GM12878 (cell line): ENCODE data around the gene PREX1. TPM values are rescaled to one million over a fixed set of nuclear protein-coding genes. Genes with fewer than 3 reads are reported as not detected.

Source experiments
- ATAC-seq: fragments of 200-7000 bp; cut with Tn5 transposase; 3 replicates; pipeline ENCODE4 v1.9.1; 2020; ENCODE audit warnings: mild to moderate bottlenecking, moderate library complexity
- BruUV-seq: library from RNA; stranded (reverse); fragments of 400-500 nt; replicated peaks from 2 replicates; lab custom pipeline; 2021; lab: Mats Ljungman, UMichigan
- CTCF ChIA-PET: fragments of 300-600 bp; sonication (Branson Sonifier 250); formaldehyde crosslinking; extraction: SDS; loops from one replicate; lab custom pipeline; 2021; ENCODE audit warnings: inconsistent platforms; lab: Yijun Ruan, JAX
- POLR2A ChIA-PET: fragments of 350-600 bp; formaldehyde crosslinking; extraction: SDS; loops from one replicate; lab custom pipeline; 2021; ENCODE audit warnings: inconsistent platforms; lab: Charles Lee
- RAD21 ChIA-PET: fragments of 300-600 bp; sonication (Branson Sonifier 250); formaldehyde crosslinking; loops from one replicate; lab custom pipeline; 2023; ENCODE audit warnings: antibody characterized with exemption; ENCODE audit not compliant: unreplicated experiment; lab: Charles Lee
- SMC1A ChIA-PET: fragments of 300-600 bp; sonication (Branson Sonifier 250); formaldehyde crosslinking; loops from one replicate; lab custom pipeline; 2023; ENCODE audit not compliant: unreplicated experiment, uncharacterized antibody; lab: Charles Lee
- DNase-seq: peaks from one replicate; pipeline ENCODE4 v3.0.0-alpha.2; 2011; ENCODE audit warnings: low read depth, low spot score
- FAIRE-seq: peaks from 3 replicates; lab custom pipeline; 2011; peaks lifted over from hg19 to GRCh38; lab: Jason Lieb, UNC
- H2AFZ ChIP-seq: 2 replicates; pipeline ENCODE4 v1.6.0; 2011; ENCODE audit warnings: low read depth, low read length, control low read depth; ENCODE audit not compliant: control insufficient read depth
- H3K27ac ChIP-seq: 2 replicates; pipeline ENCODE4 v1.5.1; 2011; ENCODE audit warnings: control low read depth; ENCODE audit not compliant: control insufficient read depth, insufficient read depth
- H3K27me3 ChIP-seq, 2 experiments: replicated peaks in 1 of 2; 2 replicates each; pipeline versions ENCODE4 v1.6.0 to v1.6.1; 2011; ENCODE audit warnings: low read length in 1 of 2; ENCODE audit not compliant: control insufficient read depth in 2 of 2, insufficient read depth in 2 of 2
- H3K36me3 ChIP-seq, 2 experiments: 2 replicates each; pipeline ENCODE4 v1.5.1; 2011; ENCODE audit warnings: low read length in 1 of 2; ENCODE audit not compliant: control insufficient read depth in 2 of 2, insufficient read depth in 2 of 2
- H3K4me1 ChIP-seq: 2 replicates; pipeline ENCODE4 v1.6.1; 2011; ENCODE audit warnings: mild to moderate bottlenecking, low read length, moderate library complexity, mixed read lengths; ENCODE audit not compliant: control insufficient read depth, insufficient read depth
- H3K4me2 ChIP-seq: 2 replicates; pipeline ENCODE4 v1.6.0; 2011; ENCODE audit warnings: control low read depth; ENCODE audit not compliant: control insufficient read depth, insufficient read depth
- H3K4me3 ChIP-seq: fragments of 200-600 bp; sonication (generic); 2 replicates; pipeline ENCODE4 v1.5.1; 2016
- H3K79me2 ChIP-seq: 2 replicates; pipeline ENCODE4 v1.6.0; 2011; ENCODE audit warnings: low read length; ENCODE audit not compliant: control insufficient read depth, insufficient read depth
- H3K9ac ChIP-seq: 2 replicates; pipeline ENCODE4 v1.8.0; 2011; ENCODE audit warnings: low read length, control low read depth, mixed read lengths; ENCODE audit not compliant: control insufficient read depth, insufficient read depth
- H3K9me3 ChIP-seq: replicated peaks from 3 replicates; pipeline ENCODE4 v1.5.1; 2011; ENCODE audit warnings: mild to moderate bottlenecking, low read length; ENCODE audit not compliant: control insufficient read depth, insufficient read depth
- H4K20me1 ChIP-seq: 2 replicates; pipeline ENCODE4 v1.6.0; 2011; ENCODE audit not compliant: control insufficient read depth, insufficient read depth
- BCL11A ChIP-seq: IDR thresholded peaks from 2 replicates; pipeline ENCODE4 v1.6.1; 2011; ENCODE audit warnings: low read depth, low read length
- GABPA ChIP-seq: IDR thresholded peaks from 2 replicates; pipeline ENCODE4 v1.6.1; 2014; ENCODE audit warnings: antibody characterized with exemption, low read depth, mild to moderate bottlenecking, inconsistent platforms
- HDGF ChIP-seq: fragments of 450-650 bp; IDR thresholded peaks from 2 replicates; pipeline ENCODE4 v1.6.1; 2016; ENCODE audit warnings: antibody characterized with exemption
- MTA2 ChIP-seq: fragments of 450-650 bp; IDR thresholded peaks from 2 replicates; pipeline ENCODE4 v1.6.1; 2016; ENCODE audit warnings: low read depth, mild to moderate bottlenecking, moderate library complexity
- TCF3 ChIP-seq: IDR thresholded peaks from 2 replicates; pipeline ENCODE4 v1.6.1; 2012; ENCODE audit warnings: low read depth, mild to moderate bottlenecking, low read length, borderline replicate concordance; ENCODE audit not compliant: insufficient read depth
- WGBS: methylation state at CpG from one replicate; pipeline ENCODE4 v1.1.6; 2016; ENCODE audit warnings: low lambda C conversion rate; ENCODE audit not compliant: insufficient replicate concordance, insufficient coverage; ENCODE audit errors: missing lambda C conversion rate; 5-methylcytosine and 5-hydroxymethylcytosine counted together
- in situ Hi-C: fragments of 300-500 bp; cut with MboI; formaldehyde crosslinking; loops from 9 replicates; pipeline ENCODE4 v1.14.3; 2018; ENCODE audit warnings: mixed read lengths
- intact Hi-C: fragments of 100-400 bp; cut with micrococcal nuclease; formaldehyde crosslinking; loops from one replicate; pipeline ENCODE4 v1.14.2; 2022; ENCODE audit not compliant: unreplicated experiment
- polyA plus RNA-seq, 11 experiments: library from polyadenylated mRNA; depleted of rRNA in 4 of 11; unstranded in 6 of 11; stranded (reverse) in 5 of 11; fragments of >200 nt; fragmentation: Nextera tagmentation in 4 of 11; fragmentation: Illumina TruSeq in 1 of 11; extraction: Ambion mirVana in 4 of 11; extraction: Trizol in 1 of 11; gene quantifications; 1 replicate in 1 of 11; 2 replicates in 10 of 11; pipeline versions ENCODE4 v1.2.1 to v1.2.3, GENCODE V29; 2011 to 2016; ENCODE audit warnings: inconsistent platforms in 2 of 11, missing spikeins in 2 of 11, low read depth in 1 of 11
- total RNA-seq, 4 experiments: library from RNA; depleted of rRNA in 3 of 4; stranded (reverse); fragments of >200 nt in 3 of 4; fragmentation: Illumina TruSeq in 1 of 4; extraction: Trizol in 1 of 4; gene quantifications; 2 replicates each; pipeline versions ENCODE4 v1.2.1 to v1.2.3, GENCODE V29; 2013 to 2021
- TF ChIP-seq, protein P1 (sequence below): IDR thresholded peaks from 2 replicates; pipeline ENCODE4 v1.6.1; 2012; ENCODE audit warnings: mild to moderate bottlenecking, low read depth, low read length
- TF ChIP-seq, protein P2 (sequence below): fragments of 450-650 bp; IDR thresholded peaks from 2 replicates; pipeline ENCODE4 v1.6.1; 2016; ENCODE audit warnings: mild to moderate bottlenecking
- TF ChIP-seq, protein P3 (sequence below): fragments of 450-650 bp; IDR thresholded peaks from 2 replicates; pipeline ENCODE4 v1.6.1; 2017; ENCODE audit warnings: mild to moderate bottlenecking, moderate library complexity
- TF ChIP-seq, protein P4 (sequence below): IDR thresholded peaks from 2 replicates; pipeline ENCODE4 v1.6.1; 2012; ENCODE audit warnings: low read length, inconsistent platforms

The PREX1 gene
- total and polyA plus RNA-seq, 10 of the 15 experiments (the other 5 are each of a cell fraction or from before 2014, with no cell fraction given) = 2.6 to 114 (median 38.9) TPM

DNA sequence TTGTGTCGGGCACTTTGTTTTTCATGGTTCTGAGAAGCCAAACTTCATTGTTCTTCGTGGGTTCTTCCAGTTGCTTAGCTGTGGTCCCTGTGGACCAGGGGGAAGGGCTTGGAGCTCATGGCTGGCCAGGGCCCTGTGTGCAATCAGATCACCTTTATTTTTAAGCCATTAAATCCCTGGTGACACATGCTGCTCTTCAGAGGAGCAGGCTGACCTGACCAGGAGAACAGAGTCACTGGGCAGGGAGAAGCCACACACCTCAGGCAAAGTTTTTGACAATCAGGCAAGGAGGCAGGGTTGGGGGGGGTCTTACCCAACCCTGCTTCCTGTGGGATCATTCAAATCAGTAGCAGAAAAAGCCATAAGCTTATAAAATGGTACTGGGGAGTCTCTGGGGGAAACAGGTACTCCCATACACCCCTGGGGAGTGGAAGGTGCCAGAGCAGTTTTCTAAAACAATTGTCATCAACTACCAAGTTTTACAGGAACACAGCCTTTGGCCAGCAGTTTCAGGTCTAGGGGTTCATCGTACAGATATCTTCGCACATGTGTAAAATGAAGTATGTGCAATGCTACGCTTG is 37.0 kb upstream of the PREX1 start (continued):
- TF ChIP-seq, protein P1, sequence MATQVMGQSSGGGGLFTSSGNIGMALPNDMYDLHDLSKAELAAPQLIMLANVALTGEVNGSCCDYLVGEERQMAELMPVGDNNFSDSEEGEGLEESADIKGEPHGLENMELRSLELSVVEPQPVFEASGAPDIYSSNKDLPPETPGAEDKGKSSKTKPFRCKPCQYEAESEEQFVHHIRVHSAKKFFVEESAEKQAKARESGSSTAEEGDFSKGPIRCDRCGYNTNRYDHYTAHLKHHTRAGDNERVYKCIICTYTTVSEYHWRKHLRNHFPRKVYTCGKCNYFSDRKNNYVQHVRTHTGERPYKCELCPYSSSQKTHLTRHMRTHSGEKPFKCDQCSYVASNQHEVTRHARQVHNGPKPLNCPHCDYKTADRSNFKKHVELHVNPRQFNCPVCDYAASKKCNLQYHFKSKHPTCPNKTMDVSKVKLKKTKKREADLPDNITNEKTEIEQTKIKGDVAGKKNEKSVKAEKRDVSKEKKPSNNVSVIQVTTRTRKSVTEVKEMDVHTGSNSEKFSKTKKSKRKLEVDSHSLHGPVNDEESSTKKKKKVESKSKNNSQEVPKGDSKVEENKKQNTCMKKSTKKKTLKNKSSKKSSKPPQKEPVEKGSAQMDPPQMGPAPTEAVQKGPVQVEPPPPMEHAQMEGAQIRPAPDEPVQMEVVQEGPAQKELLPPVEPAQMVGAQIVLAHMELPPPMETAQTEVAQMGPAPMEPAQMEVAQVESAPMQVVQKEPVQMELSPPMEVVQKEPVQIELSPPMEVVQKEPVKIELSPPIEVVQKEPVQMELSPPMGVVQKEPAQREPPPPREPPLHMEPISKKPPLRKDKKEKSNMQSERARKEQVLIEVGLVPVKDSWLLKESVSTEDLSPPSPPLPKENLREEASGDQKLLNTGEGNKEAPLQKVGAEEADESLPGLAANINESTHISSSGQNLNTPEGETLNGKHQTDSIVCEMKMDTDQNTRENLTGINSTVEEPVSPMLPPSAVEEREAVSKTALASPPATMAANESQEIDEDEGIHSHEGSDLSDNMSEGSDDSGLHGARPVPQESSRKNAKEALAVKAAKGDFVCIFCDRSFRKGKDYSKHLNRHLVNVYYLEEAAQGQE = no peak

DNA sequence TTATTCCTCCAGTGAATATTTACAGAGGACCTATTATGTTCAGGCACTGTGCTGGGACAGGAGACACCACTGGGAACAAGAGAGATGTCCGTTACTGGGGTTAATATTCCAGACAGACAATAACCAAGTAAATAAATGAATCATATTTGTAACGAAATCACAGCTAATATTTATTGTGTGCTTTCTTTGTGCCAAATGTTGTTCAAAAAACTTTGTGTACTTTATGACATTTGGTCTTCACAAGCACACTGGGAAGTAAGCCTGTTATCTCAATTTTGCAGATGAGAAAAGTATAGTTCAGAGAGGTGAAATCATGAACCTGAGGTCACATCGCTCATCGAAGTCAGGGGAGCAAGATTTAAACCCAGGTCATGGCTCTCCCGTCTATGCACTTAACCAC is 36.5 kb upstream of the PREX1 start:
- FAIRE-seq (no peak), DNase-seq (no peak), ATAC-seq (no peak)
- Histone ChIP-seq H3K27ac (no peak overlapping the region), H3K4me3 (no peak overlapping the region), H3K36me3 (no peaks in the 10 kb centered on the region), H3K4me1 (peaks cover 41% of the 10 kb centered on the region), H3K9me3 (no peaks in the 10 kb centered on the region), H2AFZ (no peak overlapping the region), H3K79me2 (no peaks in the 10 kb centered on the region), H3K9ac (no peak overlapping the region), H3K4me2 (no peak overlapping the region), H4K20me1 (no peaks in the 10 kb centered on the region), H3K27me3 (no peaks in the 10 kb centered on the region)
- ChIA-PET RAD21 (no interaction called here), SMC1A (no interaction called here), CTCF (interaction anchor here (1.7 to 2.0 kb wide), 2 partner anchors 19 to 32 kb away, joined by 4 to 5 read pairs; no protein-coding TSS in a partner anchor), POLR2A (interaction anchor here (0.7 kb wide), 1 partner anchor 9 kb away, joined by 3 read pairs; no protein-coding TSS in a partner anchor)
- BruUV-seq = no TSS peak
- intact Hi-C loops (no loop called here), in situ Hi-C loops (no loop called here)
- TF ChIP-seq MTA2 = no peak
- TF ChIP-seq, protein P2, sequence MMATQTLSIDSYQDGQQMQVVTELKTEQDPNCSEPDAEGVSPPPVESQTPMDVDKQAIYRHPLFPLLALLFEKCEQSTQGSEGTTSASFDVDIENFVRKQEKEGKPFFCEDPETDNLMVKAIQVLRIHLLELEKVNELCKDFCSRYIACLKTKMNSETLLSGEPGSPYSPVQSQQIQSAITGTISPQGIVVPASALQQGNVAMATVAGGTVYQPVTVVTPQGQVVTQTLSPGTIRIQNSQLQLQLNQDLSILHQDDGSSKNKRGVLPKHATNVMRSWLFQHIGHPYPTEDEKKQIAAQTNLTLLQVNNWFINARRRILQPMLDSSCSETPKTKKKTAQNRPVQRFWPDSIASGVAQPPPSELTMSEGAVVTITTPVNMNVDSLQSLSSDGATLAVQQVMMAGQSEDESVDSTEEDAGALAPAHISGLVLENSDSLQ = no peak
- TF ChIP-seq, protein P3, sequence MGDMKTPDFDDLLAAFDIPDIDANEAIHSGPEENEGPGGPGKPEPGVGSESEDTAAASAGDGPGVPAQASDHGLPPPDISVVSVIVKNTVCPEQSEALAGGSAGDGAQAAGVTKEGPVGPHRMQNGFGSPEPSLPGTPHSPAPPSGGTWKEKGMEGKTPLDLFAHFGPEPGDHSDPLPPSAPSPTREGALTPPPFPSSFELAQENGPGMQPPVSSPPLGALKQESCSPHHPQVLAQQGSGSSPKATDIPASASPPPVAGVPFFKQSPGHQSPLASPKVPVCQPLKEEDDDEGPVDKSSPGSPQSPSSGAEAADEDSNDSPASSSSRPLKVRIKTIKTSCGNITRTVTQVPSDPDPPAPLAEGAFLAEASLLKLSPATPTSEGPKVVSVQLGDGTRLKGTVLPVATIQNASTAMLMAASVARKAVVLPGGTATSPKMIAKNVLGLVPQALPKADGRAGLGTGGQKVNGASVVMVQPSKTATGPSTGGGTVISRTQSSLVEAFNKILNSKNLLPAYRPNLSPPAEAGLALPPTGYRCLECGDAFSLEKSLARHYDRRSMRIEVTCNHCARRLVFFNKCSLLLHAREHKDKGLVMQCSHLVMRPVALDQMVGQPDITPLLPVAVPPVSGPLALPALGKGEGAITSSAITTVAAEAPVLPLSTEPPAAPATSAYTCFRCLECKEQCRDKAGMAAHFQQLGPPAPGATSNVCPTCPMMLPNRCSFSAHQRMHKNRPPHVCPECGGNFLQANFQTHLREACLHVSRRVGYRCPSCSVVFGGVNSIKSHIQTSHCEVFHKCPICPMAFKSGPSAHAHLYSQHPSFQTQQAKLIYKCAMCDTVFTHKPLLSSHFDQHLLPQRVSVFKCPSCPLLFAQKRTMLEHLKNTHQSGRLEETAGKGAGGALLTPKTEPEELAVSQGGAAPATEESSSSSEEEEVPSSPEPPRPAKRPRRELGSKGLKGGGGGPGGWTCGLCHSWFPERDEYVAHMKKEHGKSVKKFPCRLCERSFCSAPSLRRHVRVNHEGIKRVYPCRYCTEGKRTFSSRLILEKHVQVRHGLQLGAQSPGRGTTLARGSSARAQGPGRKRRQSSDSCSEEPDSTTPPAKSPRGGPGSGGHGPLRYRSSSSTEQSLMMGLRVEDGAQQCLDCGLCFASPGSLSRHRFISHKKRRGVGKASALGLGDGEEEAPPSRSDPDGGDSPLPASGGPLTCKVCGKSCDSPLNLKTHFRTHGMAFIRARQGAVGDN = no peak
- no peak for TF ChIP-seq HDGF
- TF ChIP-seq, protein P4, sequence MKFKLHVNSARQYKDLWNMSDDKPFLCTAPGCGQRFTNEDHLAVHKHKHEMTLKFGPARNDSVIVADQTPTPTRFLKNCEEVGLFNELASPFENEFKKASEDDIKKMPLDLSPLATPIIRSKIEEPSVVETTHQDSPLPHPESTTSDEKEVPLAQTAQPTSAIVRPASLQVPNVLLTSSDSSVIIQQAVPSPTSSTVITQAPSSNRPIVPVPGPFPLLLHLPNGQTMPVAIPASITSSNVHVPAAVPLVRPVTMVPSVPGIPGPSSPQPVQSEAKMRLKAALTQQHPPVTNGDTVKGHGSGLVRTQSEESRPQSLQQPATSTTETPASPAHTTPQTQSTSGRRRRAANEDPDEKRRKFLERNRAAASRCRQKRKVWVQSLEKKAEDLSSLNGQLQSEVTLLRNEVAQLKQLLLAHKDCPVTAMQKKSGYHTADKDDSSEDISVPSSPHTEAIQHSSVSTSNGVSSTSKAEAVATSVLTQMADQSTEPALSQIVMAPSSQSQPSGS = no peak
- TF ChIP-seq BCL11A = no peak
- TF ChIP-seq GABPA = no peak
- TF ChIP-seq TCF3 = no peak
- WGBS = 95% methylated on average over 5 of the region's 5 CpGs
